Amygdala (tissue), 56 donors: Measurements from ENCODE around the gene ASPG.

Experiments used
- DNase-seq, 56 donors: peaks; one replicate each; lab custom pipeline; 2025; lab: John Stamatoyannopoulos, UW

The ASPG gene

GRCh38 chr14:104091927-104092771 lies 6.6 kb downstream of the ASPG start:
- no peak for DNase-seq

GRCh38 chr14:104092931-104093365 lies 7.4 kb downstream of the ASPG start:
- DNase-seq = no peak

- DNase-seq = peak in 1 of 56 donors; percentile 47
Measured at GRCh38 chr14:104093366-104094055, 8.0 kb downstream of the ASPG start.

DNA sequence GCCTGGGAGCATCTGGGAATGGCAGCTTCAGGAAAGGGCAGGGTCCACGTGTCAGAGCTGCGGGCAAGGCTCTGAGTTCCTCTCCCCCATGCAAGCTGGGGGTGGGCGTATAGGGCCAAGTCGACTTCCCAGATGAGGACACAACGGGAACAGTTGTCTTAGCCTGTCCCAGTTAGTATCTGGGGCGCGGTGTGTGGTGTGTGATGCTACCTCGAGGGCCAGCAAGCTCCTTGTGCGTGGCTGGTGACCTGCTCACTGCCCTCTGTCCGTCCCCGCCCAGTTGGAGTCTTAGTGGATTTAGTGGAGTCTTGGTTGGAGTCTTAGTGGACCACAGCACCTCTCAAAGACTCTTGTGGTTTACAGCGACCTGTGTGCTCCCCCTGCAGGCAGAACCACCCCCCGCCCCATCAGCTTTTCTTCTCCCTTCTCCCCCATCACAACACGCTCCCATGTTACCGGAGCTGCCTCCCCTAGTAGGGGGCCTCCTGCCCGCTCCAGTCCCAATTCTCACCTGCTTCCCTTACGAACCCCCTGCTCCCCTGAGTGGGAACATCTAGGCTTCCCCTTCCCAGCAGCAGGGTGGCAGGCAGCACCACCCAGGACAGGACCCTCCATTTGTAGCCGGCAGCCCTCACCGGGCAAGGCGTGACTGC lies 8.7 kb downstream of the ASPG start:
- no peak for DNase-seq

DNA sequence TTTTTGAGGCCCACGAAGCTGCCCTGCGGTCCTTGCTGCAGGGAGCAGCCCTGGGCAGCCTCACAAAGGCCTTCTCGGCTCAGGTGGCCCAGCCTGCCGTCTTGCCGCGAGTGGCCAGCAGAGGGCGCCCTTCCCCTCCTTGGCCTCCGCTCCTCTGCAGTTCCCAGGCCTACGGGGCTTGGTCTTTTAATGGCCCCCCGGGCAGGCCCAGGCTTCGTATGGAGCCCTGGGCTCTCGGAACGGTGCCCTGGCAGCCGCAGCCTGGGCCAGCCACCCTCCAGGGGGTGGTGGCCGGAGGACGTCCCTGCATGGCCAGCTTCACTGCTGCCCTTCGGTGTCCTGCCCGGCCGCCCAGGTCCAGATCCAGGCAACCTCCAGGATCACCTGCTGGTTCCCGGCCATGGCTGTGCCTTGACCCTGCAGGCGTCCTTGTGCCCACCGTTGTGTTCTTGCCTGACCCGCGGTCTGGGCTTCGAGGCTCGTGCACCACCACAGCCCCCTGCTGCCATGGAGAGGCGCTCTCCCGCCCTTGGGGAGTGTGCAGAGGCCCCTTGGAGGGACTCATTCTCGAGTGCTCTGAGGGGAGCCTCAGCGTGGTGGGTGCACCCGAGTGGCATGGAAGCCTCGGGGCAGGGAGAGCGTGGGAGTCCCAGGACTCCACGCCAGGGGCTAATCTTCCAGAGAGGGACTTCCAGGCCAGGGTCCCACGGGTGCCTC lies 9.4 kb downstream of the ASPG start:
- DNase-seq = peak in 35 of 56 donors; percentile 3 to 75 (median 27)

DNA sequence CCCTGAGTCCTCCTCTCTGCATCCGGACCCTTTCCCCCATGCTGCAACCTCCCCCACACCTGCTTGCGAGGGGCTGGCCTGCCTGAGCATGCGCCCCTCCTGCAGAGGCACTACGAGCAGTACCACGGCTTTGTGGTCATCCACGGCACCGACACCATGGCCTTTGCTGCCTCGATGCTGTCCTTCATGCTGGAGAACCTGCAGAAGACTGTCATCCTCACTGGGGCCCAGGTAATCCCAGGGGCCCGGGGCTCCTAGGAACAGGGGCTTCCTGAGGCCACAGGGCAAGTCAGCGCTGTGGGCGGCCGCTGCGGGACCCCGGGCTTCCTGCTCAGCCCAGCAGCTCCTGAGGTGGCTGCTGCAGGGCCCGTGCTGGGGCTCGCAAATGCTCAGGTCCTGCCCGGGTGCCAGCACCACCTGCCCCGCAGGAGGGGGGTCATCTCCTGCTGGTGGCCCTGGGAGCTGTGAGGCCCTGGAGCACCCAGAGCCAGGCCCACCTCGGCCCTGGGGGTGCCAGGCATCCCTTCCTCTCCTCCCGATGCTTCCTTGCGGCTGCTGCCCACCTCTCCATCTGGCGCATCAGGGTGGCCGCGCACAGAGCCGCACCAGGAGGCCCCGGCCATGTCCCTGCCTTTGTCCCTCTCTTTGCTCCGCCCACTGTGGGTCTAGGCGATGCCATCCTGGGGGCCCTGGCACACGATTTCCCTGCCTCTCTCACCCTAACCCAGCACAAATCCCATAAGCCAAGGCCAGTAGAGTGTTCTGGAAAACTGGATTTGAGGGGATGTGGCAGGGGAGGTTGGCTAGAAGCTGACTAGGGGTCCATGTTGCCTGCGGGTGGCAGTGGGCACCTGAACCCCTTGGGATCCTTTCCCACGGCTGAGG lies 10.2 kb downstream of the ASPG start:
- DNase-seq = no peak

DNA sequence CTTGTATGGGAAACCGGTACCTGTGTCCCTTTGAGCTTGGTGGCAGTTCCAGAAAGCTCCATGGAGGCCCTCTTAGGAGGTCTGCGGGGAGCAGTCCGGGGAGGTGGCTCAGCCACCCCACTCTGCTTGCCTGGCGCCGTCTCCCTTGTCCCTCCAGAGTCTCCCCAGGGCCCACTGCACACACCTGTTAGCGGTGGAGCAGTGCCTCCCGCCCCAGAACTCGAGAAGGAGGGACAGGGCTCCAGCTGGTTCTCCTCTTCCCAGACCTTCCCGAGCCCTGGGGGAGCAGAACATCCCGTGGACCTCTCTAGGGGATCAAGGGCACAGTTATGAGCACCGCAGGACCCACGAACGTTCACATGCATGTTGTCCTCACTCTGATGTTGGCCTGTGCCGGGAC lies 10.8 kb downstream of the ASPG start:
- no peak for DNase-seq

DNA sequence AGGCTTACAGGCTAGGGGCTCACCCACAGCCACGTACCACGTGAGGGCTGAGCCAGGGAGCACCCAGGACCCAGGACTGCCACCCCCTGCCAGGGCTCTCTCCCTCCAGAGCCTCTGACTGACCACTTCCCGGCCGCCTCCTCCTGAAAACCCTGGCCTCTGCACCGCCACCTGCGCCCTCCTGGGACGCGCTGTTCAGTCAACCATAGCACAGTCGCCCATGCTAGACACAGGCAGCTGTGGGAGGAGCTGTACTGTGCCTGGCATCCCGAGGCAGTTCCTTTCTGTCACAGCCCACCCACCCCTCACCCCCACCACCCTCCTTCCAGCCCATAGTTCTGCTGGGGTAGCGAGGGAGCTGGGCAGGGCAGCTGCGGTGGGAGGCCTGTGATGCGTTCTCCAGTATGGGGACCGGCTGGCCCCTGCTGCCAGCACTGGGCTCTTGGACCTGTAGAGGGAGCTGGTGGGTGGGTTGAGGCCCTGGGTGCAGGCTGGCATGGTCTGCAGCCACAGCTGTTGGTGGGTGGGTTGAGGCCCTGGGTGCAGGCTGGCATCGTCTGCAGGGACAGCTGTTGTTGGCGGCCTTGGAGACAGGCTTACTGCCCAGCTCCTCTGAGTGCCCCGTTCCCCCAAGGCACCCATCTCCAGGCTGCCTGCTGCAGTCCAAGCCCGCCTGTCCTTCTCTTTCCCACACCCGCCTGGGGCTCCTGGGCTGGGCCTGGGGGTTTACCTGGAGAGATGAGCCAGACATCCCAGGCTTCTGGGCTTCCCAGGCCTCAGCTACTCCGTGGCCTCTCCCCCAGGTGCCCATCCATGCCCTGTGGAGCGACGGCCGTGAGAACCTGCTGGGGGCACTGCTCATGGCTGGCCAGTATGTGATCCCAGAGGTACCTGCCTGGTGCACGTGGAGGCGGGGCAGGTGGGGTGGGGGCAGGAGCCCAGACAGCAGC lies 11.5 kb downstream of the ASPG start:
- no peak for DNase-seq

DNA sequence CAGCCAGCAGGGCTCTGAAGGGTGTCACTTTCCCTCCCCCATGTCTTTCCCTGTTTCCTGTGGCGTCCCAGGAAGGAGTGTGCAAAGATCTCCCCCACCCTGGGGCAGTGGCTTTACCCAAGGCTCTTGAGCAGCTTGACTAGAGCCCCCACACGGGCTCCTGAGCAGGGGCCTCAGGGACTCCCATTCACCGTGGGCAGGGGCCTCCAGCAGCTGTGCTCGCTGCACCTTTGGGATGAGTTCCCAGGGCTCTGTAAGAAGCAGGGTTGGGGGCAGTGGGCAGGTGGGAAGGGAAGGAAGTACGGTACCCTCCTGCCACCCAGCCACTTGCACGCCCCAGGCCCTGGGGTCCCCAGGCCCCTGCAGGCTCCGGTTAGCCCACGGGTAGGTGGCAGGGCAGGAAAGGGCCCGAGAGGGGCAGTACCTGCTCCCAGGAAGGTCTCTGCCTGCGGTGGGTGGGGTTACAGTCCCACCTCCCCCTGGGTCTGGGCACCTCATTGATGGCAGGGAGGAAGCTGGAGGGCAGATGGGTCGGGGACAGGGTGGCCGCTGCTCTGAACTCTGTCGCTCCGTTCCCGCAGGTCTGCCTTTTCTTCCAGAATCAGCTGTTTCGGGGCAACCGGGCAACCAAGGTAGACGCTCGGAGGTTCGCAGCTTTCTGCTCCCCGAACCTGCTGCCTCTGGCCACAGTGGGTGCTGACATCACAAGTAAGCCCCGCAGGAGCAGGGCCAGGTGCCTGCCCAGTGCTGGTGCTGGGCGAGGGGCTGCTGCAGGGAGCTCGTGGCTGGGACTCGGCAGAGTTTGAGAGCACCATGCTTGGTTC lies 13.0 kb downstream of the ASPG start:
- no peak for DNase-seq

DNA sequence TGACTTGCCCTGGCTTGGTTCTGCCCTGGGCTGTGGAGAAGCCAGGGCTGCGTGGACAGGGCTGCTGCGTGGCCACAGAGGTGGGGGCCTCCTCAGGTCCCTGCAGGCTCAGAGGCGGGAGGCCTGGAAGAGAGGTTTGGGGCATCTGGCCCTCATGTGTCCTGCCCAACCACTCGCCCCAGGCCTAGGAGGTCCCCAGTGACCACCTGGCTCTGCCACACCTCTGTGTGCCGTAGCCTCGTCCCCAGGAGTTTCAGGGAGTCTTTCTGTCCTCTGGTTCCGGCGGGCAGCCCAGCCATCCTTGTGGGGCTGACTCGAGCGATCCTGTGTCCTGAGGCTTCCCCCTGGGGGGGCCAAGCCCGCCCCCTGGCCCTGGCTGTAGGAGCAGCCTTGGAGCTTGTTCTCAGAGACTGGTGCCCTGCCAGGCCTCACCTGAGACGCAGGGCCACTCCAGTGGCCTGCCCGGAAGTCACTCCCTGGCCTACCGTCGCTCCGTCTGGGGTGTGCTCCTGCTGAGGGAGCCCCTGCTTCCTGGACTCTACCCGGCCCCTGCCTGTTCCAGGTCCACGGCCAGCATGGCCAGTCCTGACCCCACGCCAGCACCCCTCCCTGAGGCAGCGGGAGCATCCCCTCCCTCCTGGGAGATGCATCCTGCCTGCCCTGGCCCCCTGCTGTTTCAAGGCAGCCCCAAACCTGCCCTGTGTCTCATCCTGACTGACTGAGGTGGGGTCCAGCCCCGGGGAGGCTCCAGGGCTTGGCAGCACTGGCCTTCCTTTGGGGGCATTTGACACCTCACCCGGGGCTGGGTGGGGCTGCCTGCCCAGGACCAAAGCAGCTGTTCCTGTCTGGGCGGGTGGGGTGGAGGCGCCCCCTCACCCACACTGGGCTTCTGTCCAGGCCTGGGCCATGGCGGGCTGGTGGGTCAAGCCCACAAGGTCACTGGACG lies 13.9 kb downstream of the ASPG start:
- no peak for DNase-seq

GRCh38 chr14:104100171-104101085 lies 14.9 kb downstream of the ASPG start:
- no peak for DNase-seq

- no peak for DNase-seq
Measured at GRCh38 chr14:104101086-104101621, 15.7 kb downstream of the ASPG start.

DNA sequence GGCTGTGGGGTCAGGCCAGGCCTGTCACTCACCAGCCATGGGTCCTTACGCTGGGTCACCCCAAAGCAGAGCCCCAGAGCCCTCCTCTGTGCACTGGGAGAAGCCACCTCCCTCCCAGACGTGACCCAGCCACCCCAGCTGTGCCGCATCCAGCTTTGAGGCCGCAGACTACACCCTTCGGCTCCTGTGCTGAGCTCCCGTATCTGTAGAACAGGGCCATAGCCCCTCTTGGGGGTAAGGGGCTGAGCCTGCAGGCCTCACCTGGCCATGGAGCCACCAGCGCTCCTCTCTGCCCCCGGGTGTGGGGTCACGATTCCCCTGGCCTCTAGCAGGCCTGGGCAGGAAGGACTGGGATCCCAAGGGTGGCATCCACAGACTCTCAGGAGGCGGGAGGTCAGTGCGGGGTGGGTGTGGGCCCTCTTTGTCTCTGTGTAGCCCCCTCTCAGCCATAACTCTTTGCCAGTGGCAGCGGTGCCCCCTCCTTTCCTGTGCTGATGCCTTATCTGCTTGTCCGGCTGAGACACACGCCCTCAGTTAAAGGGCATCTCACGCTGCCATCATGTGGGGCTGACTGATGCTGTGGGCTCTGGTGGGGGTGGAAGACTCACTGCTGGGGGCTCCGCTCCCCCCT lies 16.3 kb downstream of the ASPG start:
- DNase-seq = no peak

DNA sequence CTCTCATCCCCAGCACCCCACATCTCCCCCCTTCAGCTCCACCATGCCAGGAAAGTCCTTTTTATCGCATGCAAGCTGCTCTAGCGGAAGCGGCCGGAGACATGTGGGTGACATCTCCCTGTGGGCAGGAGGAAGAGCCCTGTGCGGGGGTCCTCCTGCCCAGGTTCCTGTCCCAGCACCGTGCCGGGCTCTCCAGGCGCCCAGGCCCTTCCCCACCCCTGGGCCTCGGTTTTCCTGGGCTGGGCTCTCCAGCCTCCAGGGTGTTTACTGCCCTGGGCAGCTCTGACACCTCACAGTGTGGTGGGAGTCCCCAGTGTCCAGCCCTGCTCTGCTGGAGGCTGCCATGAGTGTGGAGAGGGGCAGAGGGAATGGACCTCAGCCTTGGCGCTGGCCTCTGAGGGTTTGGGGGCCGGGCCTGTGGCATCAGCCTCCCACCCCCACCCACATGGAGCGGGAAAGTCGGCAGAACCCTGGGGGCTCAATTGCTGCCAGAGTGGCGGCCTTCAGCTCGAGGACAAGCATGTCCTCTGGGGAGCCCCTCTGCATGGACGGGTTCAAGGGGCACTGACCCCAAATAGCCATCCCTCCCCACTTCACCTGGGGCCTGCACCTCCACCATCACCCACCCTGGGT lies 16.9 kb downstream of the ASPG start:
- no peak for DNase-seq
